Endometrial microvascular endothelial cells (primary cell): ENCODE results near the gene ATXN10. TPM values are rescaled to one million over a fixed set of nuclear protein-coding genes. Genes with fewer than 3 reads are reported as not detected.

ENCODE experiments used
- in situ Hi-C: cut with HindIII; loops from 2 replicates; pipeline ENCODE4 v1.10.0; 2017; ENCODE audit warnings: low sequenced_read_pairs, low pct_unique_long_range_greater_than_20kb; ENCODE audit errors: inconsistent ontology term
- total RNA-seq: library from RNA; depleted of rRNA; stranded (reverse); fragments of >200 nt; gene quantifications from one replicate; pipeline ENCODE4 v1.2.3, GENCODE V29; 2015; ENCODE audit errors: inconsistent ontology term

The ATXN10 gene
- total RNA-seq, 1 donor from 2014 or later, result 132 TPM

DNA sequence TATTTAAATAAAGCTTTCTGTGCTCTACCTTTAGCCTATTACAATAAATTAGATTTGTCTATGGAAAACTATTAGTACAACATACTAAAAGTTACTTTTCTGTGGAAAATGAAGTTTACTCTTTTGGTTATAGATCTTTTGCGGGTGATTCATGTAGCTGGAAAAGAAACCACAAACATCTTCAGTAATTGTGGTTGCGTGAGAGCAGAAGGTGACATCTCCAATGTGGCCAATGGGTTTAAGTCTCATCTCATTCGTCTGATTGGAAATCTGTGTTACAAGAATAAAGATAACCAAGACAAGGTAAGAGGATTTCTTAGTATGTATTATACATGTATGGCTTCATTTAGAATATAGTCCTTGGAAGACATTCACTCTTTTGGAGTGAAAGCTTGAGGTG is 68.6 kb downstream of the ATXN10 start:
- in situ Hi-C loops, result no loop called here

GRCh38 chr22:45742866-45743450 is 71.3 kb downstream of the ATXN10 start:
- in situ Hi-C loops, result no loop called here

- in situ Hi-C loops, result no loop called here
These were observed 72.1 kb downstream of the ATXN10 start for GRCh38 chr22:45743687-45744086.

DNA sequence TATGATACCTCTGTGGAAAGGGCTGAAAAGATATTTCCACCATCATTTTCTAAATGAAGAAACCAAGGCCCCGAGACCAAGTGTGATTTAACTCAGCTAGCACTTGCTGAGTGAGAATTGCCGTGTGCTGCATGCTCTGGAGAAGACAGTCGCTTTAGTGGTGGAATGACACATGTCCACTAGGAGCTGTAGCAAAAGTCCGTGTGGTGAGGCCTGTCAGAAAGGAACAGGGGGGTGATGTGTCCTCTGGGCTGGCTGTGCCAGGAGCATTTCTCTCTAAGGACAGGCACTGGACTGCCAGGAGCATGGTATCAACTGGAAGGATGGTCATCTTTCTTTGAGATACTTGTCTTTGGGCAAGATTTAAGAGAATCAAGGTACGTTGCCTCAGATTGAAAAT is 72.8 kb downstream of the ATXN10 start:
- in situ Hi-C loops, result no loop called here

DNA sequence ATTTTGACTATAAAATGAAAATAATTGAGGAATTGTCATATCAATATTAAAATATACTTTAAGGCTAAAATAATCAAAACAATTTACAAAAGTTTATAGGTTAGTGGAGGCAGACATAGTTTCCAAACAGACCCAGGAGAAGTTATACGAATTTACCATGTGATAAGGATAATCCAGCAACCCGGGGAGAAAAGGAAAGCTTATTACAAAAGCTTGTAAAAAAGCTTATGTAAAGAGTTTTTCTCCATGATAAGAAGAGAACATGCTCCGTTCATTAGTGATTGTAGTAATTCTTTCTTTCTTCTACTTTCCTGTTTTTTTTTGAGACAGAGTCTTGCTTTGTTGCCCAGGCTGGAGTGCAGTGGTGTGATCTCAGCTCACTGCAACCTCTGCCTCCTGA is 79.0 kb downstream of the ATXN10 start:
- in situ Hi-C loops, result no loop called here

- in situ Hi-C loops, result no loop called here
These were observed 80.4 kb downstream of the ATXN10 start for GRCh38 chr22:45752036-45752435.

DNA sequence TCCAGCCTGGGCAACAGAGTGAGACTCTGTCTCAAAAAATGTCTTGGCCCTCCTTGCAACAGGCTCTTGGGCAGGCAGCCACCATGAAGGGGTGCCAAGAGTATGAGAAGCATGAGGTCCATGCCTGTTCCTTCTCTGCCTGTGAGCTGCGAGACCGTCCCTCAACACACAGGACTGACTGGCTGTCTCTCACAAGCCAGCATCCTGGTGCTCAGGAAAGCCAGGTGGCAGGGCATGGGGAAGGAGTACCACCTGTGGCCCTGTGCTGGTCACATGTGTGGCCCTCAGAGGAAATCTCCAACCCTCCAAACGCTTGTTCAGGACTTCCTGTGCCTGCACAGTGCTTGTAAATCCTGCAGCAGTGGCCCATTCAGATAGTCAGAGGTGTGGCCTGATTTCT is 83.2 kb downstream of the ATXN10 start:
- in situ Hi-C loops, result no loop called here

DNA sequence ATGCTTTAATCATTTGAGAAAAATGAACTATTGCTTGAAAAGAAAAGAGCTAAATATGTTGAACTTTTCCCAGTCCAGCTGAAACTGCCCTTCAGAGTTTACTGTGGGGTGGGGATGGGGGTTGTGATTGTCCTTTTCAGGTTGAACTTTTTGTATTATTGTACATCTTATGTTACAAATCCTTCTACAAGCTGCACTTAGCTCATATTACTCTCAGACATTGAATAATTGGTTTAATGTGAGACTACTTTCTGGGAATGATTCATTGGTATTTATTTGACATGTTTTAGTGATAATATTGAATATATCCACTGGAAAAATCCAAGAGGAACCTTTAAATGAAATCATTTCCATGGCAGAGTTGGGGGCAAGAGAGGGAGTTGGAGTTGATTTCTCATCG is 84.9 kb downstream of the ATXN10 start:
- in situ Hi-C loops, result no loop called here

DNA sequence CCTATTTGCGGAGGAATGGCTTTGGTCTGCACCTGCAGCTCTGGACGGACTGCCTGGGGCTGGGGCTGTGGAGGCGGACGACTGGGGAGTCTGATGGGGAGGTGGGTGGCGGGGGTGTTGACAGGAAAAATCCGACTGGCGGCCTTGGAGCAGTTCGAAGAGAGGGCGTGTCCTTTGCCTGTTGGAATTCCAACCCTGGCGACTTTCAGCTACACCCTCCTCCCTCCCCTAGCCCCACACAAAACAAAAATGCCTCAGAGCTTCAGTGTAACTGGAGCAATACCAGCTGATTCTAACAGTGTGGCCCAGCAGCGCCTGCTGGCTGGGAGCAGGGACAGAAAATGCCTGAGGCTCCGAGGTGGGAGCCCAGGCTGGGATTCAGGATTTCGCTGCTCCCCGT is 85.4 kb downstream of the ATXN10 start:
- in situ Hi-C loops, result no loop called here

- in situ Hi-C loops, result no loop called here
These were observed 86.3 kb downstream of the ATXN10 start for GRCh38 chr22:45757936-45758335.

GRCh38 chr22:45758603-45759002 is 87.0 kb downstream of the ATXN10 start:
- in situ Hi-C loops, result no loop called here

- in situ Hi-C loops, result no loop called here
These were observed 89.0 kb downstream of the ATXN10 start for GRCh38 chr22:45760682-45761081.

DNA sequence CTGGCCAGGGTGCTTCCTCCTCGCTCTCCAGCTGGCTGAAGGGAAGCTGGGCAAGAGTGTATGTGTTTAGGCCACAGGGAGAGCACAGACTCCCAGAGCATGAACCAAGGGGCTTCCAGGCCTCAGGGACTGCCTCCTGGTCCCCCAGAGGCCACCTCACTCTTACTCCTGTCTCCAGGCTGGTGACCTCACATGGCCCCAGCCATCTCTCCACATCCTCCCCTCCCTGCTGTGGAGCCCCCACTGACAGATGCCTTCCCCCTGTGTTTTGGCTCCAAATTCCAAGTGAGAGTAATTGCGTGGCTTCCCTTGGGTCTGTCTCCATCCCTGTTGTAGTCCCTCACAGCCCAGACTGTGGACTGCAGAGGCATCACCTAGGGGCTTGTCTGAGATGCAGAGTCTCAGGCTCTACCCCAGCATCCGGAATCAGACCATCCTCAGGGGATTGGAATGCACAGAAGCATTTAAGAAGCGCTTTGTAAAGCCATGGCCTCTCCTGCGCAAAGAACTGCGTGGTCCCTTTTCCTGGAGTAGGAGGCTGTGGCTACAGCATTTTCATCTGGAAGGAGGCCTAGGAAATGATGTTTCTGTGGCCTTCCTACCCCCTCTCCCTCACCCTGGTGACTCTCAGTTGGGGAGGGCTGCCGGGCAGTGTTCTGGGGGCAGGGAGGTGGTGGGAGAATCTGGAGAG is 91.1 kb downstream of the ATXN10 start:
- in situ Hi-C loops, result no loop called here

- in situ Hi-C loops, result no loop called here
These were observed 91.6 kb downstream of the ATXN10 start for GRCh38 chr22:45763236-45763624.

DNA sequence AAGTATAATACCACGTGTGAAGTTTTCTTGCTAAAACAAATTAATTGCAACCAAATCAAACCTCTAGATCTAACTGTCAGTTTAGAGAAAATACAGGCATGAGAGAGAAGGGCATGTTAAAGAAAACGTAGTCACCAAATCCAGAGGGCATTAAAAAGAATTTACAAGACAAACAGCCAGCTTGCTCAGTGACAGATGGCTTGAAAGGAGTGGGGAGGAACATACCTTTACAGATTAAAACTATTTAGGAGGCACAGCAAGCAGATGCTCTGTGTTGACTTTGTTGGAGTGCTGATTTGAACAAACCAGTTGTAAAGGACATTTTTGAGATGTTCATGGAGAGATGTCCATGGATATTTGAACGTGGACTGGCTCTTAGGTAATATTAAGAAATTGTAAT is 96.9 kb downstream of the ATXN10 start:
- in situ Hi-C loops, result no loop called here

DNA sequence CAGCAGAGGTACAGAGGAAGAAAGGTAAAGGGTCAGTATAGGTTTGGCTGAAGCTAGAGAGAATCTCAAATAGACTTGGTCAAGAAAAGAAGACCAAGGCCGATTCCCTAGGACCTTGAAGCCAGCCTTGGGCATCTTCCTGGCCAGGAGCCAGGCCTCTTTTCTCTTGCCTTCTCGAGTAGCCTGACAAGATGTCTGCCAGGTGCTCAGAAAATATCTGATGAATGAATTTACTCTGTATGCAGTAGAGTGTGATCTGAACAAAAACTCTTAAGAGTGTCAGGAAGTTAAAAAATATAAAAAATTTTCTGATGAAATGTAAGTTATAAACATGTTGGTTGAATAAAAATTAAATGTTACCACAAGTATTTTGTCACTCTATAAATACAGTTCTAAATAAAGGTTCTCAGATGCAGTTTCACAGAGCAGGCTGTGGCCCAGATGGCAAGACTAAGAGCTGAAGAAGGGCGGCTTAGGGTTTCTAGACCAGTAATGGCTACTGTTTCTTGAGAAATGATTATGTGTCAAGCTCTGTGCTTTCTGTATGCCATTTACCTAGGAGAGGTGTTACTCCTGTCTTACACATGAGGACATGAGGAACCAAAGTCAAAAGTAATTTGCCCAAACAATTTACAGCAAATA is 98.1 kb downstream of the ATXN10 start:
- in situ Hi-C loops, result no loop called here

GRCh38 chr22:45770506-45770905 is 98.9 kb downstream of the ATXN10 start:
- in situ Hi-C loops, result no loop called here

GRCh38 chr22:45771057-45771456 is 99.4 kb downstream of the ATXN10 start:
- in situ Hi-C loops, result no loop called here

GRCh38 chr22:45771711-45772110 is 100.1 kb downstream of the ATXN10 start:
- in situ Hi-C loops, result no loop called here

- in situ Hi-C loops, result no loop called here
These were observed 101.1 kb downstream of the ATXN10 start for GRCh38 chr22:45772743-45773142.
